GM21619 (cell line): Measurements from ENCODE around the gene HOXA3.
A peak's percentile ranks its signal among the peaks of the same experiment; 100 is the strongest.

Experiments used
- ATAC-seq: cut with Tn5 transposase; IDR thresholded peaks from one replicate; pipeline ENCODE4 v1.9.1; 2021; ENCODE audit not compliant: unreplicated experiment

The HOXA3 gene

DNA sequence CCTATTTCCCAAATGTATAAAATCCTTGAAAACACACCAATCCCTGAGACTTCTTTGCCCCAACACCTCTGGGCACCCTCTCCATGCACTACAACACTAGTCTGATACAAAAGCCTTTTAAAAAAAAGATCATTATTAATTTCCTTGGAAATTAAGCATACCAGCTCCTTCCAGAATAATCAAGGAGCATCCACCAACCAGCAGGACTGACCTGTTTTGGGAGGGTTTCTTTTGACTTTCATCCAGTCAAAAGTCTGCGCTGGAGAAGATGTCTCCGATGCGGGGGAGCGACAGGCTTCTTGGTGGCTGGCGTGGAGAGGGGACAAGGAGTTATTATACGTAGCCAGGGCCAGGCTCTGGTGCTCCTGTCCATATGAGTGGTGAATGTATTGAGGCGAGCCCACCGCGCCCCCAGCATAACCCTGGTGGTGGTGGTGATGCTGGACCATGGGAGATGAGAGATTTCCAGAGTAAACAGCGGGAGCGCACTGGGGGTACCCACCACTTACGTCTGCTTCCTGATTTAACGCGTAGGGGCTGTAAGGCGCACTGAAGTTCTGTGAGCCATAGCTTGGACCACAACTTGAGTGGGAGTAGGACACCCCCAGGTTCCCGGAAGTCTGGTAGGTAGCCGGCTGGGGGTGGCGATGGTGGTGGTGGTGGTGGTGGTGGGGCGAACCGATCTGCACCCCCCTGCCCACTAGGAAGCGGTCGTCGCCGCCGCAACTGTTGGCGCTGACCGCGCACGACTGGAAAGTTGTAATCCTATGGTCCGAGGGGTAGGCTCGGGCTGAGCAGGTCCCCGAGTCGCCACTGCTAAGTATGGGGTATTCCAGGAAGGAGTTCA lies 57.1 kb downstream of the HOXA3 start:
- peak; percentile 2 for ATAC-seq

DNA sequence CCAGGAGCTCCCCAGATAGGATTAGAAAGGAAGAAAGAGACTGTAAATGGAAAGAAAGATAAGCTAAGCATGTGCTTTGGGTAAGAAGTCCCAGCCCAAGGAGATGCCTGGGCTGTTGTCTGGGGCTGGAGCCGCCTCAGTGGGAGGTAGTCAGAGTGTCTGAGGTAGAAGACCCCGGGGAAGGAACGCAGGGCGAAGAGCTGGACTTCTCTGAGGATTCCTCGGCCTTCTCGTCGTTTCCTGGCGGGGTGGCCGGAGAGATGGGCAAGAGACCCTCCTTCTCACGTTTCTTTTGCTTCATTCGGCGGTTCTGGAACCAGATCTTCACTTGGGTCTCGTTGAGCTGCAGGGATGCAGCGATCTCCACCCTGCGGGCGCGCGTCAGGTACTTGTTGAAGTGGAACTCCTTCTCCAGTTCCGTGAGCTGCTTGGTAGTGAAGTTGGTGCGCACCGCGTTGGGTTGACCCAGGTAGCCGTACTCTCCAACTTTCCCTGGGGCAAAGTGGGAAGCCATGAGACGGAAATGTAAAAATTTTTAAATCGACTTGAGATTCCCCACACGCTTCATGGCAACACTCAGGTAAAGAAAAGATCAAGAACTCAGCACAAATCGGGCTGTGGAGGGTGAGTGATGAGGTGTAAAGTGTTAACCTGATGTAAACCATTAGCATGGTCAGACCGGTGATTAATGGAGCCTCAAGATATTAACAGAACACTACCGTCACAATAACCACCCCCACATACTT lies 57.9 kb downstream of the HOXA3 start:
- no peak for ATAC-seq

DNA sequence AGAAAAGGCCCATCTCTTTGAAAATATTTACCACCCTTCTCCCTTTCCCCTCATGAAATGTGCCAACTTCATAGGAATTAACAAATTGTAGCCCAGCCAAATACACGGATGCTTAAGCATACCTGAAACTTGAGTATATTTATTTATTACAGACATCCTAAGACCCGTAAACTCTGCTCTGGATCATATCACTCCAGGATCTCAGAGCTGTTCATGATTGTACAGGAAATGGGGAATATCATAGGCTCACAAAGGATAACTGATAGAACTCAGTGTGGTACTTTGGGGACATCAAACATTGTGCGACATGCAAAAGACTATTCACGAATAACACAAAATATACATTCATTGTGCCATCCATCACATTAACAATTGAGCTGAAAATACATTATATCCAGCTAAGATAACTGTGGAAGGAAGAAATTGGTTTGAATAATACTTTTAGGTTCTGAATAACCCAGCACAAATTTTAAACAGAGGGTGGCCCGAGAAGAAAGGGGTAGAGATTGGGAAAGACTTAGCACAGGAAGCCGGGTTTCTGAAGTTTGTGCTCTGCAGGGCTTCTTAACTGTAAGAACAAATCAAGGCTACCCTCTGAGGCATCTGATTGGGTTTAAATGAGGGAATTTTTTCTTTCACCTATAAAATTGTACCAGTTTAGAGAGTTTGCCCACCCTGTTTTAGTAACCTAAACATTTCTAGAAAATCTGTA lies 59.0 kb downstream of the HOXA3 start:
- no peak for ATAC-seq

DNA sequence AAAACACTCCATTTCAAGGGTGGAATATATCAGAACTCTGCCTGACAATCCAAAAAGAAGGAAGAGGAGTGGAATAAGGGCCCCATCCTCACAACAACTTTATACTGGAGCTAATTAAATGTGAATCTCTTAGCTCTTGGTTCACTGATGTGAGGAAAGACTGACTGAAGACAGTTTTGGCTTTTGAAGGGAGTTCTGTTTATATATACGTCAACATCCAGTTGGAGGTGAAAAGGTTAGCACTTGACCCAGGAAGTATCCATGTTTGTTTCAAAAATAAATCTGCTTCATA lies 59.6 kb downstream of the HOXA3 start:
- no peak for ATAC-seq

DNA sequence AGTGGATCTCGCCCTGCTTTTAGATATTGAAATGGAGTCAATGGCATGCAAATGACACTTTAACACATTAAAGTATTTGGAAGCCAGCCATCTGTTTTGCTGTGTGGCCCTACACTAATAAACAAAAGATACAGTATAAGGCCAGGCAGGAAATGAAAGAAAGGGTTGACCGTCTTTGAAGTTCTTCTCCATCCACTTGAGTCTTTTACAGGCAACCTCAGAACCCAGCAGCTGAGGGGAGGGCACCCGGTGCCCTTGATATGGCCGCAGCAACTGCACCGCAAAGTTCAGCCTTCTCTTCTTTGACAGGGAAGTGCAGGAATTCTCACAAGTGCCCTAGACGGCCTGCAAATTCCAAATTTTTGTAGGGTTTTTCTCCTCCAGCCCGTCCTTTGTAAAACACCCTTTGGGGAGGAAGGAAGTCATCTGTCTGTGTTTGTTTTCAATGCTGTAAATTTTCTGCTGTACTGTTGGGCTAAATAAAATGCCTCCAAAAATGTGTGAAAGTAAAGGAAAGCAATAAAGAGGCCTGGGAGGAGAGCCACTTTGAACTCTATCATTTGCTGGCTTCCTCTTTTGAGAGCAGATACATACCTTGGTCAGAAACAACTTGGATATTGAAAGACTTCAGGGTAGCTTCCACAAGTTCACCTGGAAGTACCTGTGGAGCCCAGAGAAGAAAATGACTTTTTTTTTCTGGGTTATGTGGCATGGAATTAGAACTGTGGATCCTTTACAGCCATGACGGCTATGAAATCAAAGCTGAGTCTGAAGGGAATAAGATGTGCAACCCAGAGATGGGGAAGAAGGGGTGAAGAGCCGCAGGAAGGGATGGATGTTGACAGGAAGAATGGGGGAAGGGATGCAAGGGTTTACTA lies 60.2 kb downstream of the HOXA3 start:
- ATAC-seq, result no peak

DNA sequence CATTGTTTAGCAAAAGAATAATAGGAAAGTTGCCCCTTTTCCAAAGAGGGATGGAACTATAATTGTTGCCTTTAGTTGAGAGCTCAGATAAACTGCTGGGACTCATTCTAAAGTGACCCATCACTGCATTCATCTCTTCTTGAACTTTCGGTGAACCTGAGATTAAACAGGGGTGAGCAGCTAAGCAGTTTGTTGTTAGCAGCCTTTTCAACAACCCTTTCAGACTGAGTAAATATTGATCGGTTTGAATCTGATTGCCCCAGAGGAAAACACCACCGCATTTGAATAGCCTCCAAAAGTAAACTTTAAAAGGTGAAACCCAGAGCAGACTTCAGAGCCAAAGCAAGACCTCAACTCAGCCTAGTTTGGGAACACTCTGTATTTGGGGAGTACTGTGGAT lies 61.3 kb downstream of the HOXA3 start:
- no peak for ATAC-seq

DNA sequence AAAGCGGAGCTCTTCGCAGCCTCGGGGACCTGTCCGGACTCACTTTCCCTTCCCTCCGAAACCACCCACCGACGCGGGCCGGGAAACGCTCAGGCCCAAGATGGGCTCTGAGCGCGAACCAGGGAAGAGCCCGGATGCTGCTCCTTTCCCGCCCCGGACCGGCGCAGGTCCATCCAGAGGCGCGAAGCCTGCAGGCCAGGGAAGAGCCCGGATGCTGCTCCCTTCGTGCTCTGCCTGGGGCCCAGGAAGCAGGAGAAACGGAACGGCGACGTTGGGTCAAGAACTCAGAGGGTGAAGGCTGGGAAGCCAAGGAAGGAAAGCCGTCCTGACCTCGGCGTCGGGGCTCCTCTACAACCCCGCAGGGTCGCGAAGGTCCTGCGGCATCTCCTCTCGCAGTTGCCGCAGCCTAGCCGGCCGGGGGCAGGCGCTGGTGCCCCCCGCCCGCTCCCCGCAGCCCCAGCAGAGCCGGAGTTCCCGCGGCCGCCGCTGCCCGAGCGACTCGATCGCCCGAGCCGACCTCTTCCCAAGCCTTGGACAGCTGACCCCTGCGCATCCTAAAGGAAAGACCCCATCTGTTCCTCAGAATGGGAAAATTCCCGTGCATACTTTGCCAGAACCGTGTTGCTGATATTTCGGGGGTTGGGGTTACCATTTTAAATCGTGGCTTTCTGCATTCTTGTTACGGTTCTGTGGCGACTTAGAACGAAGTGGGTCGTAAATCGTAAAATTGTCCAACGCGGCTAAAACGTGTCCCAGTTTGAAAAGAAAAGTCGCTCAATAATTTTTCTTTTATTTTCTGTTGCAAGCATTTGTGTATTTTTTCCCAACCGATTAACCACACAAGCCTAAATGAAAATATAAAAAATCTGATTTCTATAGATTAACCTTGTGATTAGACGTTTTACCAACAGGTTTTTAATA lies 64.1 kb downstream of the HOXA3 start:
- no peak for ATAC-seq

DNA sequence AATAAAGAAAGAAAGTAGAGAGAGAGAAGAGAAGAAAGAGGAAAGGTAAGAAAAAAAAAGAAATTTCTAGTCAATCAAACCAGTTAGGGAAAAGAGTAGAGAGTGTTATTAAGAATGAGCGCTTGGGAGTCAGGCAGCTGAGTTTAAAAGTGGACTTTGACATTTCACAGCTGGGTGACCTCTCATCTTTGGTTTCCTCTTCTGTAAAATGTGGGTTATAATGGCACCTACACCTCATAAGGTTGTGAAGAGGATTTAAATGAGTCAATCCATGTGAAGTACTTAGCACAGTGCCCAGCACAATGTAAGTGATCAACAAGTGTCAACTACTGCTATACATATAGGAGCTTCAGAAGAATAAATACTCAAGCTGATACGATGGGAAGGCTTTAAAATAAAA lies 68.7 kb downstream of the HOXA3 start:
- no peak for ATAC-seq

DNA sequence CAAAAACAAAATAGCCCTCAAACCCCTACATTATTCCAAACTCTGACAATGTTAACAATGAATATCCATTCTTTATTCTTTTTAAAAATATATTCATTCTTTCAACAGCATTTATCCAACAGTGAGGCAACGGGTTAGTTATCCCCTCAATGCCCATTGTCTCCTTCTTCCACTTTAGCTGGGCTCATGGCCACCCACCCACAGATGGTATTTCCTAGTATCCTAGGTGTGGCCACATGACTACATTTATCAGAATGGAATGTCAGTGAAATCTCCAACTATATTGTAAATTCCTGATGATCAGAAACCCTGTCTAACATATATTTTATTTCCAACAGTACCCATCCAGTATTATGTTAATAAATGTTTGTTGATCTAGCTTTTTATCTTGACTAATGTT lies 70.2 kb downstream of the HOXA3 start:
- no peak for ATAC-seq

DNA sequence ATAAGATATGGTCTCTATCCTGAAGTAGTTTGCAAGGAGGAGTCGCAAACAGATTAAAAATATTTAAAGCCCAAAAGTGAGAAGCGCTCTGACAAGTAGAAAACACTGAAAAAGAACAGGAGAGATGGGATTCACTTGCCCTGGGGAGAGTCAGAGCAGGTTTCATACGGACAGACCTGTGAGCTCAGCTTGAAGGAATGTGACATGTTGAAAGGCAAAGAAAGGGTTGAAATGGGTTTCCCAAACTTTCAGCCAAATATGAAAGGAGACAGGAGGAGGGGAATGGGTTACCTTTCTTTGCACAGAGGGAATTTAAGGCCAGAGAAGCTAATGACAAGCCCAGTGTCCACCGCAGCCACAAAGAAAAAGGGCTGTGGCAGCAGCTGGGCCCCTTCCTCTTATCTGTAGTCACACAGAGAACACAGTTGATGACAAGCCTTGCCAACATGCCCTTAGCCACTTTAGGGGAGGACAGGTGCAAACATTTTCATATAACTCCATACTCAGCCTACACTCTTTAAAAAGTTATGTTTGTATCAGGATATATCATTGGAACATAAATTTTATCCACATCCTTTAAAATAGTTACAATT lies 71.4 kb downstream of the HOXA3 start:
- no peak for ATAC-seq

DNA sequence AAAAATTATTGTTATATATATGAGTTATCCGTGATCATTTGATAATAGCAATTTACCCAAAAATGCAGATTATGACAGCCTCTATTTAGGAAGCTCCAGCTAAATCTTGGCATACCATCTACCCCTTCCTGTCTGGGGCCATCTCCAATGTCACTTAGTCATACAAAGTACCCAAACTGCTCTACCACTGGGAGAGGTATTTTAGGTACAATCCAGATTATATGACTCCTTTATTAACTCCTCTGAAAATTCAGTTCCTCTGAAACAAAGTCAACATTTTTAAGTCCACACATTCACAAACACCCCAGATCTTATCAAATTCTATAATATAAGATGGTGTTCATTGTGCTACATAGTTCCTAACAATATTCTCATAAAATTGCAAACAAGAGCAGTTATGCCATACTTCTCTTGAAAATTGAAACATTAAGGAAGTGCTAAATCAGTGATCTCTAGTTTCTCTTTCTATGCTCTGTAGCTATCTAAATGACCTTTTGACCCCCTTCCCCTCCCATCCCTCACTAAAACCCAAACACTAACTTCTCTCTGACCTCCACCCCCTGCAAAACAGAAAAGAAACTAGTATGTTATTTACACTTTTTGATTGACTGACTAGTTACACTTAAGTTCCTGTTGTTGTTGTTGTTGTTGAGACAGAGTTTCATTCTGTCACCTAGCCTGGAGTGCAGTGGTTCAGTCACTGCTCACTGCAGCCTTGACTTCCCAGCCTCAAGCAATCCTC lies 73.0 kb downstream of the HOXA3 start:
- no peak for ATAC-seq

DNA sequence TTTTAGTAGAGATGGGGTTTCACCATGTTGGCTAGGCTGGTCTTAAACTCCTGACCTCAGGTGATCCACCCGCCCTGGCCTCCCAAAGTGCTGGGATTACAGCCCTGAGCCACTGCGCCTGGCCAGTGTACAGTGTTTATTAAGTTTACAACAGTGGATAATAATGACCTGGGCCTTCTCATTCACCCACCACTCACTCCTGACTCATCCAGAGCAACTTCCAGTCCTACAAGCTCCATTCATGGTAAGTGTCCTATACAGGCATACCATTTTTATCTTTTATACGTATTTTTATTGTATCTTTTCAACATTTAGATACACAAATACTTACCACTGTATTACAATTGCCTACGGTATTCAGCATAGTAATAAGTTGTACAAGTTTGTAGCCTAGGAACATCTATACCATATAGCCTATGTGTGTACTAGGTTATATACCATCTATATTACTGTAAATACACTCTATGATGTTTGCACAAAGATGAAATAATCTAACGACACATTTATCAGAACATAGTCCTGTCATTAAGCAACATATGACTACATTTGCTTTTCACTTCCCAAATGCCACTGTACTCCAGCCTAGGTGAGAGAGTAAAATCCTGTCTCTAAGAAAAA lies 73.7 kb downstream of the HOXA3 start:
- ATAC-seq, result no peak

DNA sequence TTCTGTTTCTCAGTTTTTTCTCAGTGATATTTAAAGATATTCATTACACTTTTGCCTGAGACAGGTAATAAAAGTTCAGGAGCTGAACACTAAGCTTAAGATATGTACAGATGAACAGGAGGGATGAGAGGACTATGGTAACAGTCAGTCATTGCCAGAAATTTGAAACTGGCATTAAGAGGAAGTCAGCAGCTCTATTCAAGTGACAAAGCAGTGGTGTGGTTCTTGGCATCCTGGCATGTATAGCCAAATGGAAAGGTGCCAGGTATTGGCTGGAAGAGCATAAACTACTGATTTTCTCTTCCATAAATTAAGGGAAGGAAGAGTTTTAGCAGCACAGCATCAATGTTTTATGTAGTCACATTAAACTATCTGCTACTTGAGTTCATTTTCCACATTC lies 79.3 kb downstream of the HOXA3 start:
- ATAC-seq, result no peak

DNA sequence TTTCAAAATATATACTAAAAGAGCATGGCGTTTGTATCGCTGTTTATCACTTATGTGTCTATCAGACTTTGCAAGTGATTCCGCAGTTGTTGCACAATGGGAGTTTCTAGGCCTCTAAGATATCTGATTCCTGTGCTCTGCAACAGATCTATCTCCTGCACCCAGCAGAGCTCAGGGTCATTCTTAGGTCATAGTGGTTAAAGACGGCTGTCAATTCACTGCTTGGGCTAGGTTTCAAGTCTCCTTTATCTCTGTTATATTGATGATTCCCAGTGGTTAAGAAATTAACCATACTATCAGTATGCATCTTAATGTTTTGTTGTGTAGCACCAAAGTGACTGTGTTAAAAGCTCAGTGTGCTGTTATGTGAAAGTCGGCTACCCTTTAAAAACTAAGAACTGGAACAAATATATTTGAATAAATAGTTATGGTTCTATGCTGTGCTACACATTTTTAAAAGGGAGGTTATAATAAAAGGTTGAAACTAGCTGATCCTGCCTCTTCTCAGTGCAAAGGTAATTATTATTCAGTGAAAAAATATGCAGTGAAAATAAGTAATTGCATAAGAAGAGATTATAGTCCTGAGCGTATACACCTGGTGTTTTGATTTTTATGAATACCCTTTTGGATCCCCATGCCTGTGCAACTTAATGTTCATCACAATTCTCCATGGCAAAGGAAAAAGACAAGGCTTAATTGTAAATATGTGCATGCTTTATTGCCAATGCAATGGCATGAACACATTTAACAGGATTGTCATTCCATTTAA lies 80.6 kb downstream of the HOXA3 start:
- no peak for ATAC-seq

DNA sequence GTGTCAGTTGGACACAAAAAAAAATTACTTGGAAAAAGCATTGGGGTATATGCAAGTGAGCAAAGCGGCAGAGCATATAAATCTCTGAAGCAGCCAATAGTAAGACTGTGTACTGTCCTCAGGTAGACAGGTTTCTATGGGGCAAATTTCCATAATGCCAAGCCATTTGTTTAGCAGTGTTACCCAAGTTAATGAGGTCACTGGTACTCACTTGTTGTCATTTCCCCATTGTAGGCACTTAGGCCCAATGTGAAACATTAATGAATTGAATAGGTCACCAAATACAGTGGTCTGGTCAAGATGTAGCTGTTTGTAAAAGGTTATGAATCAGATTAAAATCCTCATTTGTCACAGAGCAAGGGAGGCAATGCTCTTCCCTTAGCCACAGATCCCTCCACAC lies 84.1 kb downstream of the HOXA3 start:
- no peak for ATAC-seq

DNA sequence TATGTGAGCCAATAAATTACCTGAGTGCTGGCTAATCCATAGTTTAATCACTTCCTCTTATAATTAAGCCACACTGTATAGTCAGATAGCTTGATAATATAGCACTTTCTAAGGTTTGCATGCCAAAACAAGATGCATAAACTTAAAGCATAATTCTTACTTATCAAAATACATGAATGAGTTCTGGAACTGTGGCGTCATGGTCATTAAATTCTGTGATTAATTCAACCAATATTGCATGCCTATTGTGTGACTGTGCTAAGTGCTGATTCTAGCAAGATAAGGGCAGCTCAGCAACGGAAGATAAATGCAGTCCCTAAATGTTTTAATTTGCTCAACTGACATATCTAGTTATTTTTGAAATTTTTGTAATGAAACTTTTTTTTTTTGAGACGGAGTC lies 86.2 kb downstream of the HOXA3 start:
- ATAC-seq, result no peak

DNA sequence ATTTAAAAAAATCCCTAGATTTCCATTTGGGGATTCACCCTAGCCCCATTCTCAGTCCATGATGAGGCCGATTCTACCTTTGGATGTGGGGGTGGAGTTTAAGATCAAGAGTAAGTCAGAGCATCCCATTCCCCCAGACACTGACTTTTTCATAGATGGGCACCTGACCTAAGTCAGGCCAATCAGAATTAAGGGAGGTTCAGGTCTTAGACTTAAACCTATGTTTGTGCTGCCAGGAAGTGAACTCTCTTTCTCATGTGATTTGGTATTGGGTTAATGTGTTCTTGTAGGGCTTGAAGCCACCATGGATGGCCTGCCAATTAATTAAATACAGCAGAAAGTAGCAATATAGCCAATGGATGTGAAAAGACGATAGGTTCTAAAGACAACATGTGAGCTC lies 86.7 kb downstream of the HOXA3 start:
- no peak for ATAC-seq

DNA sequence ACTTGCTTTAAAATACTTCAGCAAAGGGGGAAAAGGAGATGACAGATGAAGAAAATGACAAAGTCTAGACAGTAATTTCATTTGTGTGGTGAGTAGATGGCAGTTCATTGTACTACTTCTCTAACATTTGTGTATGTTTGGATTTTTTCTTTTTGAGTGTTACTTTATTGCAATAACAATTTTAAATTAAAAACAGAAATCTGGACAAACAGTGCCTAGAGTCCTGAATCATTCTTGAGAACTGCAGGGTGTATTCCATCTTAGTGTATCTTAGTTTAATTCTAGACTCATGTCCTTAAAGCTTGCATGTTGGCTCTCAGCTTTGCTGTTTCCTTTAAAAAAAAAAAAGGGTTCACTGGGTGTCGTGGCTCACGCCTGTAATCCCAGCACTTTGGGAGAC lies 87.7 kb downstream of the HOXA3 start:
- ATAC-seq, result no peak
